Activated naive CD8-positive, alpha-beta T cell (primary cell): ENCODE data around the gene FAM222B.
"Not testable (repeated sequence)": the region's sequence is repeated elsewhere in the genome, so short reads cannot be mapped to it uniquely, and the experiment has no call there.

ENCODE experiments used
- H3K27ac Mint-ChIP-seq: one replicate; pipeline ENCODE4 v1.8.0; 2021; ENCODE audit warnings: mixed read lengths
- H3K27me3 Mint-ChIP-seq: one replicate; pipeline ENCODE4 v1.8.0; 2021; ENCODE audit warnings: mixed read lengths
- H3K36me3 Mint-ChIP-seq: one replicate; pipeline ENCODE4 v1.8.0; 2021; ENCODE audit warnings: mixed read lengths
- H3K4me1 Mint-ChIP-seq: one replicate; pipeline ENCODE4 v1.8.0; 2021; ENCODE audit warnings: low read depth, mixed read lengths
- H3K4me3 Mint-ChIP-seq: one replicate; pipeline ENCODE4 v1.8.0; 2021; ENCODE audit warnings: mild to moderate bottlenecking, mixed read lengths
- H3K9me3 Mint-ChIP-seq: one replicate; pipeline ENCODE4 v1.8.0; 2021; ENCODE audit warnings: low read depth, mixed read lengths

The FAM222B gene

GRCh38 chr17:28878981-28879380, 36.4 kb upstream of the FAM222B start:
- Mint-ChIP-seq H3K36me3 (peaks cover 9% of the 10 kb centered on the region), H3K27me3 (no peaks in the 10 kb centered on the region), H3K4me1 (peaks cover 22% of the 10 kb centered on the region), H3K27ac (no peak overlapping the region), H3K9me3 (no peaks in the 10 kb centered on the region), H3K4me3 (no peak overlapping the region)

GRCh38 chr17:28878158-28878910, 35.7 kb upstream of the FAM222B start:
- Mint-ChIP-seq H3K27me3 (no peaks in the 10 kb centered on the region), H3K4me1 (peaks cover 23% of the 10 kb centered on the region), H3K4me3 (no peak overlapping the region), H3K27ac (peak overlapping the region; percentile 56), H3K9me3 (no peaks in the 10 kb centered on the region), H3K36me3 (peaks cover 9% of the 10 kb centered on the region)

- H3K4me1 Mint-ChIP-seq, result peaks cover 25% of the 10 kb centered on the region
- H3K27ac Mint-ChIP-seq, result peak overlapping the region; percentile 23
These were observed 34.6 kb upstream of the FAM222B start for GRCh38 chr17:28877150-28877711.

GRCh38 chr17:28875848-28876550, 33.4 kb upstream of the FAM222B start:
- Mint-ChIP-seq H3K27ac (peak overlapping the region; percentile 47), H3K27me3 (no peaks in the 10 kb centered on the region), H3K36me3 (peaks cover 10% of the 10 kb centered on the region), H3K4me1 (peaks cover 34% of the 10 kb centered on the region), H3K9me3 (no peaks in the 10 kb centered on the region), H3K4me3 (no peak overlapping the region)

More at GRCh38 chr17:28877150-28877711, 34.6 kb upstream of the FAM222B start:
- not testable (repeated sequence) for H3K27me3 Mint-ChIP-seq, H3K9me3 Mint-ChIP-seq, H3K36me3 Mint-ChIP-seq, H3K4me3 Mint-ChIP-seq

- H3K27me3 Mint-ChIP-seq, result no peaks in the 10 kb centered on the region
- peaks cover 34% of the 10 kb centered on the region for H3K4me1 Mint-ChIP-seq
- H3K36me3 Mint-ChIP-seq, result peaks cover 8% of the 10 kb centered on the region
- no peak overlapping the region for H3K27ac Mint-ChIP-seq
- H3K4me3 Mint-ChIP-seq, result no peak overlapping the region
- no peaks in the 10 kb centered on the region for H3K9me3 Mint-ChIP-seq
These were observed 32.2 kb upstream of the FAM222B start for GRCh38 chr17:28874750-28875149.

GRCh38 chr17:28873839-28874238, 31.2 kb upstream of the FAM222B start:
- no peak overlapping the region for H3K27ac Mint-ChIP-seq
- no peaks in the 10 kb centered on the region for H3K27me3 Mint-ChIP-seq
- H3K36me3 Mint-ChIP-seq, result peaks cover 8% of the 10 kb centered on the region
- no peaks in the 10 kb centered on the region for H3K9me3 Mint-ChIP-seq
- no peak overlapping the region for H3K4me3 Mint-ChIP-seq
- H3K4me1 Mint-ChIP-seq, result peaks cover 34% of the 10 kb centered on the region

GRCh38 chr17:28871056-28871579, 28.5 kb upstream of the FAM222B start:
- Mint-ChIP-seq H3K27me3 (no peaks in the 10 kb centered on the region), H3K4me3 (peak overlapping the region; percentile 36), H3K9me3 (no peaks in the 10 kb centered on the region), H3K36me3 (peaks cover 2% of the 10 kb centered on the region), H3K4me1 (peaks cover 21% of the 10 kb centered on the region), H3K27ac (peak overlapping the region; percentile 91)

- H3K27ac Mint-ChIP-seq, result no peak overlapping the region
- peaks cover 2% of the 10 kb centered on the region for H3K36me3 Mint-ChIP-seq
These were observed 24.7 kb upstream of the FAM222B start for GRCh38 chr17:28867276-28867675.

GRCh38 chr17:28865946-28866752, 23.6 kb upstream of the FAM222B start:
- H3K27ac Mint-ChIP-seq, result no peak overlapping the region

More at GRCh38 chr17:28867276-28867675, 24.7 kb upstream of the FAM222B start:
- Mint-ChIP-seq H3K4me3 (no peak overlapping the region), H3K4me1 (peaks cover 11% of the 10 kb centered on the region), H3K27me3 (no peaks in the 10 kb centered on the region), H3K9me3 (no peaks in the 10 kb centered on the region)

GRCh38 chr17:28864991-28865849, 22.6 kb upstream of the FAM222B start:
- no peaks in the 10 kb centered on the region for H3K9me3 Mint-ChIP-seq
- H3K4me1 Mint-ChIP-seq, result no peaks in the 10 kb centered on the region
- H3K27me3 Mint-ChIP-seq, result no peaks in the 10 kb centered on the region
- H3K36me3 Mint-ChIP-seq, result no peaks in the 10 kb centered on the region
- H3K27ac Mint-ChIP-seq, result no peak overlapping the region
- no peak overlapping the region for H3K4me3 Mint-ChIP-seq

More at GRCh38 chr17:28865946-28866752, 23.6 kb upstream of the FAM222B start:
- Mint-ChIP-seq H3K4me1 (peaks cover 3% of the 10 kb centered on the region), H3K4me3 (no peak overlapping the region), H3K36me3 (peaks cover 2% of the 10 kb centered on the region), H3K9me3 (no peaks in the 10 kb centered on the region), H3K27me3 (no peaks in the 10 kb centered on the region)

GRCh38 chr17:28863953-28864352, 21.4 kb upstream of the FAM222B start:
- no peaks in the 10 kb centered on the region for H3K27me3 Mint-ChIP-seq
- H3K4me1 Mint-ChIP-seq, result no peaks in the 10 kb centered on the region
- no peaks in the 10 kb centered on the region for H3K9me3 Mint-ChIP-seq
- no peak overlapping the region for H3K4me3 Mint-ChIP-seq
- no peaks in the 10 kb centered on the region for H3K36me3 Mint-ChIP-seq
- no peak overlapping the region for H3K27ac Mint-ChIP-seq

GRCh38 chr17:28862561-28862960, 20.0 kb upstream of the FAM222B start:
- Mint-ChIP-seq H3K4me3 (no peak overlapping the region), H3K27ac (no peak overlapping the region), H3K4me1 (peaks cover 8% of the 10 kb centered on the region), H3K9me3 (no peaks in the 10 kb centered on the region), H3K36me3 (peaks cover 2% of the 10 kb centered on the region), H3K27me3 (no peaks in the 10 kb centered on the region)

- H3K4me3 Mint-ChIP-seq, result no peak overlapping the region
- H3K27ac Mint-ChIP-seq, result no peak overlapping the region
- H3K36me3 Mint-ChIP-seq, result peaks cover 2% of the 10 kb centered on the region
- no peaks in the 10 kb centered on the region for H3K27me3 Mint-ChIP-seq
- no peaks in the 10 kb centered on the region for H3K9me3 Mint-ChIP-seq
- H3K4me1 Mint-ChIP-seq, result peaks cover 8% of the 10 kb centered on the region
These were observed 19.0 kb upstream of the FAM222B start for GRCh38 chr17:28861393-28862203.
